Small intestine (tissue), 7 donors: ENCODE data around the gene TMEM63C. TPM values are rescaled to one million over a fixed set of nuclear protein-coding genes. Genes with fewer than 3 reads are reported as not detected.

ENCODE experiments used
- DNase-seq, 2 donors: peaks; one replicate each; pipeline versions ENCODE4 v3.0.0 to v3.0.0-alpha.2; 2013
- FAIRE-seq: peaks from 2 replicates; lab custom pipeline; 2012; peaks lifted over from hg19 to GRCh38; lab: Jason Lieb, UNC
- H3K27ac ChIP-seq, 3 donors: one replicate each; pipeline ENCODE4 v1.5.1; 2013; ENCODE audit warnings: low read length in 2 of 3, mild to moderate bottlenecking in 2 of 3, control low read depth in 1 of 3, inconsistent platforms in 1 of 3, low read depth in 1 of 3, moderate library complexity in 1 of 3
- H3K27me3 ChIP-seq, 3 donors: one replicate each; pipeline ENCODE4 v1.6.1; 2013; ENCODE audit warnings: low read length in 3 of 3, inconsistent platforms in 1 of 3; ENCODE audit not compliant: control insufficient read depth in 3 of 3, insufficient read depth in 3 of 3
- H3K36me3 ChIP-seq, 3 donors: one replicate each; pipeline ENCODE4 v1.6.1; 2013; ENCODE audit warnings: low read length in 3 of 3, inconsistent platforms in 1 of 3, low read depth in 1 of 3, mild to moderate bottlenecking in 1 of 3, moderate library complexity in 1 of 3; ENCODE audit not compliant: control insufficient read depth in 3 of 3, insufficient read depth in 2 of 3
- H3K4me1 ChIP-seq, 3 donors: one replicate each; pipeline ENCODE4 v1.6.1; 2013; ENCODE audit warnings: low read length in 2 of 3, inconsistent platforms in 1 of 3, low read depth in 1 of 3, mild to moderate bottlenecking in 1 of 3, moderate library complexity in 1 of 3; ENCODE audit not compliant: control insufficient read depth in 3 of 3, insufficient read depth in 2 of 3
- H3K4me3 ChIP-seq, 3 donors: one replicate each; pipeline ENCODE4 v1.5.1; 2013; ENCODE audit warnings: low read length in 3 of 3, control low read depth in 1 of 3, inconsistent platforms in 1 of 3, low read depth in 1 of 3, mild to moderate bottlenecking in 1 of 3, moderate library complexity in 1 of 3
- H3K9me3 ChIP-seq, 2 donors: one replicate each; pipeline ENCODE4 v1.6.1; 2013; ENCODE audit warnings: low read depth in 1 of 2, low read length in 1 of 2; ENCODE audit not compliant: control insufficient read depth in 2 of 2, insufficient read depth in 1 of 2
- WGBS, 3 donors: extraction: QIAGEN DNeasy Blood & Tissue Kit; methylation state at CpG; one replicate each; pipeline ENCODE4 v1.1.7; 2013; 5-methylcytosine and 5-hydroxymethylcytosine counted together
- polyA plus RNA-seq, 4 donors: library from polyadenylated mRNA; stranded (reverse) in 3 of 4; unstranded in 1 of 4; fragments of 200-250 nt in 3 of 4; fragments of 120-200 nt in 1 of 4; gene quantifications; one replicate each; pipeline versions ENCODE4 v1.2.1 to v1.2.3, GENCODE V29; 2013
- donor health status: healthy with polysubstance abuse.
- donor health status: control.
- donor health status: control.
- donor health status: Bipolar disorder and iron deficiency.
- donor health status: healthy.

Gene TMEM63C
- polyA plus RNA-seq, 4 donors, result 0.27 to 9.4 (median 2.0) TPM; not detected in 1

- no peak overlapping the region for H3K4me3 ChIP-seq
- FAIRE-seq (no peak), DNase-seq (no peak)
- H3K27me3 ChIP-seq, result peaks cover 0 to 9% (median 0%) of the 10 kb centered on the region in 3 donors
- no peak overlapping the region for H3K27ac ChIP-seq
- H3K9me3 ChIP-seq, result no peaks in the 10 kb centered on the region
- H3K4me1 ChIP-seq, result no peaks in the 10 kb centered on the region
- H3K36me3 ChIP-seq, result peaks cover 0 to 3% (median 0%) of the 10 kb centered on the region in 3 donors
- WGBS, 3 donors, result 78 to 85% (median 81%) methylated on average over 7 of the region's 7 CpGs
Measured at GRCh38 chr14:77214216-77214615, 32.6 kb downstream of the TMEM63C start.

GRCh38 chr14:77217551-77217950 lies 36.0 kb downstream of the TMEM63C start:
- peaks cover 0 to 10% (median 0%) of the 10 kb centered on the region in 3 donors for H3K27me3 ChIP-seq
- FAIRE-seq, result no peak
- no peaks in the 10 kb centered on the region for H3K9me3 ChIP-seq
- no peaks in the 10 kb centered on the region for H3K4me1 ChIP-seq
- WGBS, 3 donors, result 51 to 66% (median 52%) methylated on average over 3 of the region's 3 CpGs
- no peak overlapping the region for H3K27ac ChIP-seq
- H3K36me3 ChIP-seq, result peaks cover 0 to 3% (median 0%) of the 10 kb centered on the region in 3 donors
- no peak overlapping the region for H3K4me3 ChIP-seq
- no peak for DNase-seq

- Histone ChIP-seq H3K4me1 (no peaks in the 10 kb centered on the region), H3K27ac (no peak overlapping the region), H3K9me3 (no peaks in the 10 kb centered on the region), H3K36me3 (no peaks in the 10 kb centered on the region), H3K4me3 (no peak overlapping the region), H3K27me3 (peaks cover 0 to 7% (median 0%) of the 10 kb centered on the region in 3 donors)
- DNase-seq (no peak), FAIRE-seq (no peak)
- 10 to 58% (median 28%) methylated on average over 10 of the region's 10 CpGs for WGBS, 3 donors
Measured at GRCh38 chr14:77219591-77219990, 38.0 kb downstream of the TMEM63C start.

- WGBS, 3 donors, result 54 to 62% (median 55%) methylated on average over 11 to 18 of the region's 24 CpGs
- H3K4me1 ChIP-seq, result no peaks in the 10 kb centered on the region
- no peak for DNase-seq
- no peak for FAIRE-seq
- peaks cover 0 to 7% (median 0%) of the 10 kb centered on the region in 3 donors for H3K27me3 ChIP-seq
- H3K36me3 ChIP-seq, result no peaks in the 10 kb centered on the region
- H3K4me3 ChIP-seq, result no peak overlapping the region
- no peak overlapping the region for H3K27ac ChIP-seq
- no peaks in the 10 kb centered on the region for H3K9me3 ChIP-seq
Measured at GRCh38 chr14:77220246-77221017, 38.8 kb downstream of the TMEM63C start.

- no peaks in the 10 kb centered on the region for H3K4me1 ChIP-seq
- no peak for FAIRE-seq
- no peaks in the 10 kb centered on the region for H3K9me3 ChIP-seq
- H3K27me3 ChIP-seq, result peaks cover 0 to 6% (median 0%) of the 10 kb centered on the region in 3 donors
- H3K27ac ChIP-seq, result no peak overlapping the region
- 66 to 67% (median 67%) methylated on average over 16 to 23 of the region's 23 CpGs for WGBS, 3 donors
- peaks cover 0 to 3% (median 0%) of the 10 kb centered on the region in 3 donors for H3K36me3 ChIP-seq
- DNase-seq, result no peak
- H3K4me3 ChIP-seq, result no peak overlapping the region
Measured at GRCh38 chr14:77221241-77221871, 39.8 kb downstream of the TMEM63C start.

GRCh38 chr14:77222546-77223225 lies 41.1 kb downstream of the TMEM63C start:
- no peak for FAIRE-seq
- H3K36me3 ChIP-seq, result peaks cover 0 to 3% (median 0%) of the 10 kb centered on the region in 3 donors
- H3K9me3 ChIP-seq, result no peaks in the 10 kb centered on the region
- DNase-seq, result no peak
- no peak overlapping the region for H3K27ac ChIP-seq
- no peak overlapping the region for H3K4me3 ChIP-seq
- H3K4me1 ChIP-seq, result no peaks in the 10 kb centered on the region
- H3K27me3 ChIP-seq, result peaks cover 0 to 3% (median 0%) of the 10 kb centered on the region in 3 donors
- WGBS, 3 donors, result 55 to 64% (median 61%) methylated on average over 10 of the region's 10 CpGs

GRCh38 chr14:77224212-77224611 lies 42.6 kb downstream of the TMEM63C start:
- Histone ChIP-seq H3K27ac (no peak overlapping the region), H3K27me3 (peaks cover 0 to under 1% (median 0%) of the 10 kb centered on the region in 3 donors), H3K9me3 (no peaks in the 10 kb centered on the region), H3K4me3 (no peak overlapping the region), H3K4me1 (no peaks in the 10 kb centered on the region), H3K36me3 (peaks cover 0 to 3% (median 0%) of the 10 kb centered on the region in 3 donors)
- DNase-seq (no peak), FAIRE-seq (no peak)
- WGBS, 3 donors, result 26 to 36% (median 30%) methylated on average over 4 of the region's 4 CpGs

GRCh38 chr14:77225254-77225653 lies 43.7 kb downstream of the TMEM63C start:
- Histone ChIP-seq H3K27me3 (no peaks in the 10 kb centered on the region), H3K27ac (no peak overlapping the region), H3K9me3 (no peaks in the 10 kb centered on the region), H3K4me1 (no peaks in the 10 kb centered on the region), H3K36me3 (peaks cover 0 to 3% (median 0%) of the 10 kb centered on the region in 3 donors), H3K4me3 (no peak overlapping the region)
- FAIRE-seq (no peak), DNase-seq (no peak)
- 80 to 86% (median 81%) methylated on average over 12 of the region's 12 CpGs for WGBS, 3 donors
